HEK293 (cell line): Measurements from ENCODE around the gene MGAT4B.
A peak's percentile ranks its signal among the peaks of the same experiment; 100 is the strongest.

Experiments
- CTCF ChIA-PET: fragments of 350-600 bp; formaldehyde crosslinking; extraction: SDS; loops from one replicate; lab custom pipeline; 2021; ENCODE audit warnings: antibody characterized with exemption; lab: Yijun Ruan, JAX
- POLR2A ChIA-PET: fragments of 300-600 bp; formaldehyde crosslinking; extraction: SDS; loops from one replicate; lab custom pipeline; 2020; ENCODE audit warnings: antibody characterized with exemption, inconsistent platforms; lab: Yijun Ruan, JAX
- H3K27ac ChIP-seq: fragments of 200-500 bp; sonication (Bioruptor generic); 2 replicates; pipeline ENCODE4 v1.5.1; 2014; ENCODE audit warnings: low read depth, low read length, control low read depth, inconsistent platforms; ENCODE audit errors: extremely low read depth
- H3K36me3 ChIP-seq, 2 experiments: fragments of 200-500 bp in 1 of 2; sonication (Bioruptor generic) in 1 of 2; 1 replicate in 1 of 2; 2 replicates in 1 of 2; pipeline ENCODE4 v1.5.1; 2014 to 2017; ENCODE audit warnings: inconsistent platforms in 2 of 2, low read length in 2 of 2; ENCODE audit not compliant: control insufficient read depth in 2 of 2, insufficient read depth in 1 of 2
- H3K4me1 ChIP-seq: fragments of 200-500 bp; sonication (Bioruptor generic); 2 replicates; pipeline ENCODE4 v1.5.1; 2014; ENCODE audit warnings: mild to moderate bottlenecking, low read length, inconsistent platforms; ENCODE audit not compliant: control insufficient read depth, insufficient read depth
- H3K4me3 ChIP-seq: 2 replicates; pipeline ENCODE4 v1.5.1; 2011; ENCODE audit warnings: low read depth, mild to moderate bottlenecking, control low read depth, low read length, moderate library complexity
- H3K9me3 ChIP-seq: fragments of 200-500 bp; sonication (Bioruptor generic); 2 replicates; pipeline ENCODE4 v1.5.1; 2014; ENCODE audit warnings: low read depth, low read length, inconsistent platforms; ENCODE audit not compliant: control insufficient read depth, insufficient read depth
- HIC1 ChIP-seq: fragments of 450-650 bp; formaldehyde crosslinking; IDR thresholded peaks from 2 replicates; pipeline ENCODE4 v1.5.1; 2016; ENCODE audit warnings: missing biosample characterization, missing genetic modification characterization
- PRDM2 ChIP-seq: fragments of 450-650 bp; formaldehyde crosslinking; IDR thresholded peaks from 2 replicates; pipeline ENCODE4 v1.5.1; 2016; ENCODE audit warnings: missing biosample characterization, missing genetic modification characterization, borderline replicate concordance
- ZFP69B ChIP-seq: fragments of 450-650 bp; formaldehyde crosslinking; IDR thresholded peaks from 2 replicates; pipeline ENCODE4 v1.5.1; 2016; ENCODE audit warnings: missing biosample characterization, missing genetic modification characterization
- ZNF114 ChIP-seq: fragments of 450-650 bp; formaldehyde crosslinking; IDR thresholded peaks from 2 replicates; pipeline ENCODE4 v1.5.0; 2017; ENCODE audit warnings: missing biosample characterization, missing genetic modification characterization
- ZNF148 ChIP-seq: fragments of 450-650 bp; formaldehyde crosslinking; IDR thresholded peaks from 2 replicates; pipeline ENCODE4 v1.5.0; 2017; ENCODE audit warnings: missing biosample characterization, missing genetic modification characterization, borderline replicate concordance
- ZNF223 ChIP-seq: fragments of 450-650 bp; formaldehyde crosslinking; IDR thresholded peaks from 2 replicates; pipeline ENCODE4 v1.5.1; 2016; ENCODE audit warnings: missing biosample characterization, missing genetic modification characterization
- ZNF266 ChIP-seq: fragments of 450-650 bp; formaldehyde crosslinking; IDR thresholded peaks from 2 replicates; pipeline ENCODE4 v1.5.1; 2016; ENCODE audit warnings: missing biosample characterization, missing genetic modification characterization, low read depth
- ZNF48 ChIP-seq: fragments of 450-650 bp; formaldehyde crosslinking; IDR thresholded peaks from 2 replicates; pipeline ENCODE4 v1.5.1; 2016; ENCODE audit warnings: missing biosample characterization, missing genetic modification characterization
- ZNF623 ChIP-seq: fragments of 450-650 bp; formaldehyde crosslinking; IDR thresholded peaks from 2 replicates; pipeline ENCODE4 v1.5.1; 2016; ENCODE audit warnings: missing biosample characterization, missing genetic modification characterization
- ZNF626 ChIP-seq: fragments of 450-650 bp; sonication (Bioruptor Pico); formaldehyde crosslinking; IDR thresholded peaks from 2 replicates; pipeline ENCODE4 v1.5.1; 2018; ENCODE audit warnings: missing biosample characterization, missing genetic modification characterization, inconsistent platforms
- ZNF670 ChIP-seq: fragments of 450-650 bp; formaldehyde crosslinking; IDR thresholded peaks from 2 replicates; pipeline ENCODE4 v1.5.1; 2016; ENCODE audit warnings: missing biosample characterization, missing genetic modification characterization, low read depth
- ZNF747 ChIP-seq: fragments of 450-650 bp; formaldehyde crosslinking; IDR thresholded peaks from 2 replicates; pipeline ENCODE4 v1.5.1; 2016; ENCODE audit warnings: missing biosample characterization, missing genetic modification characterization
- TF ChIP-seq, protein P1 (sequence below): sonication (generic); formaldehyde crosslinking; IDR thresholded peaks from 2 replicates; pipeline ENCODE4 v1.8.1; 2022; ENCODE audit warnings: mild to moderate bottlenecking, moderate library complexity, missing genetic modification reagents

The MGAT4B gene

DNA sequence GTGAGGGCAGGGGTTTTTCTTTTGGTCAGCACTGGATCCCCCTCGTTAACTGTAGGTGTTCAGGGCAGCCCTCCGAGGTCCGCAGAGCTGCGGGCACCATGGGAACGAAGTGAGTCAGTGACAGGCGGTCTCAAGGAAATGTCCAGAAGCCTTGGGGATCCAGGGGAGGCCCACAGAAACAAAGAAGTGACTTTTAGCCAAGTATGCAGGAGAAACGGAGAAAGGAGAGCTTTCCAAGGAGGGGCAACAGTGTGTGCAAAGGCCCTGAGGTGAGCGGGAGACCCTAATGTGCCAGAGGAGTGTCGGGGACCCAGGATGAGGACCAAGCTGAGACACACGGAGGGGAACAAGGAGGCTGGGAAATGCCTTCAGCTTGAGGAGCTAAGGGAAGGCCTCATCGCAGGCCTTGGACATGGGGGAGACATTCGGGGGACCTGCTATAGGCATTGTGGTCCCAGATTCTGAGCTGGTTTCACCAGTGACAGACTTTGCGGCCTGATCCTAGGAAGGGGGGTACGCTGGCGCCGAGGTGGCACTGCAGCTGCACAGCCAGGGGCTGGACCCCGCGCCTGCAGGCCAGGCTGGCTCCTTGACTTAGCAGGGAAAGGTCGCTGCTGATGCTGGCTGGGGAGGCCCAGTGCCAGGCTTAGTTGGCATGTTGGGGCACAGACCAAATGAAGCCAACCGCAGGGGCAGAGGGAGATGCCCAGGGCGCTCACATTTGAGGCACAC is 9.6 kb downstream of the MGAT4B start:
- H3K4me1 ChIP-seq = no peaks in the 10 kb centered on the region
- POLR2A ChIA-PET = interaction anchor here (1.3 to 2.3 kb wide), 4 partner anchors 9 to 173 kb away, joined by 4 to 11 read pairs (median 5); partner anchors contain the start of genes HNRNPH1 and SQSTM1
- TF ChIP-seq ZNF266 (tag by site-specific recombination) = no peak
- TF ChIP-seq ZNF48 (tag by site-specific recombination) = no peak
- TF ChIP-seq ZNF747 (tag by site-specific recombination) = no peak
- no peak for TF ChIP-seq ZFP69B (tag by site-specific recombination)
- no peak for TF ChIP-seq PRDM2
- TF ChIP-seq ZNF148 = no peak
- peak; percentile 100 for TF ChIP-seq ZNF623 (tag by site-specific recombination)
- TF ChIP-seq ZNF670 (tag by site-specific recombination) = no peak
- TF ChIP-seq ZNF626 (tag by site-specific recombination) = no peak
- TF ChIP-seq, protein P1, sequence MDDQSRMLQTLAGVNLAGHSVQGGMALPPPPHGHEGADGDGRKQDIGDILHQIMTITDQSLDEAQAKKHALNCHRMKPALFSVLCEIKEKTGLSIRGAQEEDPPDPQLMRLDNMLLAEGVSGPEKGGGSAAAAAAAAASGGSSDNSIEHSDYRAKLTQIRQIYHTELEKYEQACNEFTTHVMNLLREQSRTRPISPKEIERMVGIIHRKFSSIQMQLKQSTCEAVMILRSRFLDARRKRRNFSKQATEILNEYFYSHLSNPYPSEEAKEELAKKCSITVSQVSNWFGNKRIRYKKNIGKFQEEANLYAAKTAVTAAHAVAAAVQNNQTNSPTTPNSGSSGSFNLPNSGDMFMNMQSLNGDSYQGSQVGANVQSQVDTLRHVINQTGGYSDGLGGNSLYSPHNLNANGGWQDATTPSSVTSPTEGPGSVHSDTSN (CRISPR knock-in tag) = no peak
- TF ChIP-seq HIC1 (tag by site-specific recombination) = peak; percentile 58; the same call in 1 of the 2 replicates
- no peak for TF ChIP-seq ZNF223 (tag by site-specific recombination)
- no peak for TF ChIP-seq ZNF114
- TF ChIP-seq, all 188 proteins: peak for 2
- Histone ChIP-seq H3K9me3 (no peaks in the 10 kb centered on the region), H3K27ac (peak overlapping the region; percentile 85), H3K36me3 (peaks cover 0 to 53% of the 10 kb centered on the region in 2 experiments; a peak in 1 of 3 replicates), H3K4me3 (peak overlapping the region; percentile 65; the same call in 1 of the 2 replicates)
- CTCF ChIA-PET = interaction anchor here (0.6 to 1.0 kb wide), 5 partner anchors 35 to 97 kb away, joined by 3 read pairs; no protein-coding TSS in a partner anchor
